ENCODE measurements around the gene GPR137. TPM values are rescaled to one million over a fixed set of nuclear protein-coding genes. Genes with fewer than 3 reads are reported as not detected.

Gene GPR137
- total RNA-seq, 4 donors from 2014 or later, result 17.8 to 30.0 (median 19.7) TPM

DNA sequence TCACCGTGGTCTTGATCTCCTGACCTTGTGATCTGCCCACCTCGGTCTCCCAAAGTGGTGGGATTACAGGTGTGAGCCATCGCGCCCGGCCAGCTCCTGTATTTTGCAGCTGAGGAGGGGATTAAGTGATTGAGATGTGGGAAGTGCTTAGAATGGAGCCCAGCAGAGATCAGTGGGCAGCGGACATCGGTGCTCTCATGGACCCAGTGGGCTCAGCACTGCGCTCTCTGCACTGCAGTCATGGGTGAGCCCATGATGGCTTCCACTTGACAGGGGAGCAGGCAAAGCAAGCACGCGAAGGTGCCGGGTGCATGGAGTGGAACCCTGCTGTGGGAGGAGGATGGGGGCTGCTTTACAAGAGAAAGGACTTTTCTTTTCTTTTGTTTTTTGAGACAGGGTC is 45.2 kb downstream of the GPR137 start:
- no peak overlapping the region for H3K27ac ChIP-seq

DNA sequence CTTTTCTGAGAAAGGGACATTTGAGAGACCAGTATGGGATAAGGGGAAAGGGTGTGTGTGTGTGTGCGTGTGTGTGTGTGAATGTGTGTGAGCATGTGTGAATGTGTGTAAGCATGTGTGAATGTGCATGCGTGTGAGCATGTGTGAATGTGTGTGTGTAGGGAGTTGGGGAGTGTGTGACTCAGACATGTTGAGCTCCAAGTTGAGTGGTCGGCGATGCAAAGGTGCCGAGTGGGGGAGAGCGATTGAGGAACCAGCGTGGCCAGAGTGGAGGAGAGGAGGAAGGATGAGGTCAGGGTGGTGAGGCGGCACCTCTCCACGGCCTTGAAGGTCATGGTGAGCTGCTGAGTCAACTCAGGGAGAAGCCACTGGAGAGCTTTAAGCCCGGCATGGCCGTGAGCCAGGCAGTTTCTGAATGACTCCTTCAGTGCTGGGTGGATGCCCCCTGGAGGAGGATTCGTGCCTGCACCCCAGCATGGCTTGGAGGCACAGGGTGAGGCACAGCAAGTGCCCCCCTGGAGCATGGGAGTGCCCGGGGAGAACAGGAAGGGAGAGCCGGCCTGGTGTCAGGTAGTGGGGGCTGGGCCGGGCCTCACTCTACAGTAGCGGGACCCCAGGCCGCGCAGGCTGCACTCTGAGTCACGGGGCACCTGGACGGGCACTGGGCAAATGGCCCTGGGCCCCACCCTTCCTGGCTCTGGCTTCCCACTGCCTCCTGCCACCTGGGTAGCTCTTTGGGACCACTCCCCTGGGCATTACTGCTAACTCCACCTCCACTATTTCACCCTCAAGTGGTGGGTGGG is 46.1 kb downstream of the GPR137 start:
- TF ChIP-seq POLR2AphosphoS5 (IDR thresholded peaks at IDR 0.05) (no peak), POLR2A (IDR thresholded peaks at IDR 0.05) (no peak), CTCF (IDR thresholded peaks at IDR 0.05) (peak; percentile 33 to 58), EP300 (IDR thresholded peaks at IDR 0.05) (no peak)
- no peak for DNase-seq (ENCODE audit: low spot score in 2 of 2)
- Histone ChIP-seq H3K27me3 (no peaks in the 10 kb centered on the region), H3K4me1 (peaks cover 30% of the 10 kb centered on the region), H3K27ac (no peak overlapping the region), H3K4me3 (no peak overlapping the region), H3K9me3 (no peaks in the 10 kb centered on the region), H3K36me3 (no peaks in the 10 kb centered on the region)
- 20% methylated on average over 15 of the region's 20 CpGs for WGBS

More for the DNA sequence above, 45.2 kb downstream of the GPR137 start:
- Histone ChIP-seq H3K9me3 (no peaks in the 10 kb centered on the region), H3K4me1 (peaks cover 30% of the 10 kb centered on the region), H3K27me3 (no peaks in the 10 kb centered on the region), H3K36me3 (no peaks in the 10 kb centered on the region), H3K4me3 (no peak overlapping the region)
- 84% methylated on average over 11 of the region's 11 CpGs for WGBS
- DNase-seq (ENCODE audit: low spot score in 2 of 2), result no peak
- no peak for TF ChIP-seq POLR2A (IDR thresholded peaks at IDR 0.05)
- TF ChIP-seq CTCF (IDR thresholded peaks at IDR 0.05), result no peak
- no peak for TF ChIP-seq POLR2AphosphoS5 (IDR thresholded peaks at IDR 0.05)
- no peak for TF ChIP-seq EP300 (IDR thresholded peaks at IDR 0.05)

DNA sequence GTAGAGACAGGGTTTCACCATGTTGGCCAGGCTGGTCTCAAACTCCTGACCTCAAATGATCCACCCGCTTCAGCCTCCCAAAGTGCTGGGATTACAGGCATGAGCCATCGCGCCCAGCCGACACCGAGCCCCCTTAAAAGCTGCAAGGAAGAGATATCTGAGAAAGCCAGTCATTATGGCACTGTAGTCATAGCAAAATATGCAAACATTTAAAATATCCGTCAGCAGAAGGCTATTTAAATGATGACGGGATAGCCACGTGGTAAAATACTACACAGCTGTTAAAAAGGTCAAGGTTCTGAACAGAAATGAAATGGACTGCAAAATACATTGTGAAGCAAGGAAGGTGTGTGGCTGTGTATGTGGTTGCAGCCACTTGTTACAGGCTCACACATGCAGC is 47.9 kb downstream of the GPR137 start:
- Histone ChIP-seq H3K27ac (no peak overlapping the region), H3K9me3 (no peaks in the 10 kb centered on the region), H3K4me3 (no peak overlapping the region), H3K27me3 (no peaks in the 10 kb centered on the region), H3K4me1 (peaks cover 30% of the 10 kb centered on the region), H3K36me3 (no peaks in the 10 kb centered on the region)
- 90% methylated on average over 8 of the region's 8 CpGs for WGBS
- TF ChIP-seq EP300 (IDR thresholded peaks at IDR 0.05) (no peak), POLR2A (IDR thresholded peaks at IDR 0.05) (no peak), CTCF (IDR thresholded peaks at IDR 0.05) (no peak), POLR2AphosphoS5 (IDR thresholded peaks at IDR 0.05) (no peak)
- no peak for DNase-seq (ENCODE audit: low spot score in 2 of 2)

- no peak overlapping the region for H3K4me3 ChIP-seq
- peak in 2 of 3 donors; percentile 35 to 70 for TF ChIP-seq POLR2AphosphoS5 (IDR thresholded peaks at IDR 0.05)
- no peak for TF ChIP-seq EP300 (IDR thresholded peaks at IDR 0.05)
- TF ChIP-seq POLR2A (IDR thresholded peaks at IDR 0.05), result no peak
- TF ChIP-seq CTCF (IDR thresholded peaks at IDR 0.05), result no peak
- no peaks in the 10 kb centered on the region for H3K9me3 ChIP-seq
- H3K4me1 ChIP-seq, result peaks cover 20% of the 10 kb centered on the region
- H3K36me3 ChIP-seq, result no peaks in the 10 kb centered on the region
- no peaks in the 10 kb centered on the region for H3K27me3 ChIP-seq
- no peak for DNase-seq (ENCODE audit: low spot score in 2 of 2)
- 39% methylated on average over 13 of the region's 13 CpGs for WGBS
- H3K27ac ChIP-seq, result peak overlapping the region; percentile 36
Observed at GRCh38 chr11:64334764-64335735, 49.4 kb downstream of the GPR137 start.

All from suprapubic skin (tissue), 4 donors.